ENCODE measurements around the gene SPATA31E1.

SPATA31E1 gene

DNA sequence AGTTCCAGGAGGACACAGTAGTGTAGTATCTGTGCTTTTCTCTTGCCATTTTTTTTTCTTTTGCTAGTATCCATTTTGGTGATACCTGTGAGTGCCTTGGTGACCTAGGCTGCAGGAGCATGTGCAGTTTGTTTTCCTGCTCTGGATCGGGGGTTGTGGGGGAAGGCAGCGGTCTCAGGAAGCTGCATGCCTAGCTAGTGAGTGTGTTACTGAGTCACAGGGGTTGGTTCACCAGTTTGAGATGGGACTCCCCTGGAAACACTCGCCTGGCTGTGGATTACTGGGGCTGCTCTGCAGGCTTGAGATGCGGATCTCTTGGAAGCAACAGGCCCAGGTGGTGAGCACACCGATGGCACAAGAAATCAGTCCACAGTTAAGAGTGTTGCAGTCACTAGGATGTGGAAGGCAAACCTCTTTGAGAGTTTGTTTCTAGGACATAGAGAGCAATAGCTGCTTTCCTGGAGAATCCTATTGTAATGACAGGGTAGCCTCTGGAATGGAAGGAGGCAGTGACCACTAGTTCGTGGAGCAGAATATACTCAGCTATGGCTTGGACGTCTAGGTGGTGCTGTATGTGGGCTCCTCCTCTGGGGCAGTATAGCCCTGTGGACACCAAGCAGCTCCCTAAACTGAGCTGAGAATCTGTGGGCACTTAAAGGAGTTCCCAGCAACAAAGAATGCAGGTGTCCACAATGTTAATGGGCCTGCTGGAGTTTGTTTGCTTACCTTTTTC, 20.0 kb upstream of the SPATA31E1 start:
- no peak for TF ChIP-seq ZNF384 (IDR thresholded peaks at IDR 0.05)
- TF ChIP-seq FOXA1 (IDR thresholded peaks at IDR 0.05) = no peak
- TF ChIP-seq FOXK2 (IDR thresholded peaks at IDR 0.05) = no peak
- TF ChIP-seq TARDBP (IDR thresholded peaks at IDR 0.05) = no peak
- TF ChIP-seq FOXM1 (IDR thresholded peaks at IDR 0.05; ENCODE audit: borderline replicate concordance) = no peak
- no peak for TF ChIP-seq SP1 (IDR thresholded peaks at IDR 0.05)
- no peak for TF ChIP-seq ARNT (IDR thresholded peaks at IDR 0.05)
- TF ChIP-seq L3MBTL2 (conservative IDR thresholded peaks at IDR 0.05) = no peak
- TF ChIP-seq SUZ12 (IDR thresholded peaks at IDR 0.05) = no peak
- no peak for TF ChIP-seq ELF4 (IDR thresholded peaks at IDR 0.05)
- TF ChIP-seq BHLHE40 (IDR thresholded peaks at IDR 0.05; ENCODE audit: borderline replicate concordance) = no peak
- no peak for TF ChIP-seq NFRKB (IDR thresholded peaks at IDR 0.05)
- no peak for TF ChIP-seq CTBP1 (IDR thresholded peaks at IDR 0.05; ENCODE audit: borderline replicate concordance)
- TF ChIP-seq, protein P1, sequence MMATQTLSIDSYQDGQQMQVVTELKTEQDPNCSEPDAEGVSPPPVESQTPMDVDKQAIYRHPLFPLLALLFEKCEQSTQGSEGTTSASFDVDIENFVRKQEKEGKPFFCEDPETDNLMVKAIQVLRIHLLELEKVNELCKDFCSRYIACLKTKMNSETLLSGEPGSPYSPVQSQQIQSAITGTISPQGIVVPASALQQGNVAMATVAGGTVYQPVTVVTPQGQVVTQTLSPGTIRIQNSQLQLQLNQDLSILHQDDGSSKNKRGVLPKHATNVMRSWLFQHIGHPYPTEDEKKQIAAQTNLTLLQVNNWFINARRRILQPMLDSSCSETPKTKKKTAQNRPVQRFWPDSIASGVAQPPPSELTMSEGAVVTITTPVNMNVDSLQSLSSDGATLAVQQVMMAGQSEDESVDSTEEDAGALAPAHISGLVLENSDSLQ (IDR thresholded peaks at IDR 0.05) = no peak
- TF ChIP-seq HDGF (IDR thresholded peaks at IDR 0.05; ENCODE audit: borderline replicate concordance) = no peak
- TF ChIP-seq LEF1 (IDR thresholded peaks at IDR 0.05; ENCODE audit: borderline replicate concordance) = no peak
- DNase-seq (ENCODE audit: extremely low spot score) = no peak
- POLR2A ChIA-PET = no interaction called here
- CTCF ChIA-PET = no interaction called here

DNA sequence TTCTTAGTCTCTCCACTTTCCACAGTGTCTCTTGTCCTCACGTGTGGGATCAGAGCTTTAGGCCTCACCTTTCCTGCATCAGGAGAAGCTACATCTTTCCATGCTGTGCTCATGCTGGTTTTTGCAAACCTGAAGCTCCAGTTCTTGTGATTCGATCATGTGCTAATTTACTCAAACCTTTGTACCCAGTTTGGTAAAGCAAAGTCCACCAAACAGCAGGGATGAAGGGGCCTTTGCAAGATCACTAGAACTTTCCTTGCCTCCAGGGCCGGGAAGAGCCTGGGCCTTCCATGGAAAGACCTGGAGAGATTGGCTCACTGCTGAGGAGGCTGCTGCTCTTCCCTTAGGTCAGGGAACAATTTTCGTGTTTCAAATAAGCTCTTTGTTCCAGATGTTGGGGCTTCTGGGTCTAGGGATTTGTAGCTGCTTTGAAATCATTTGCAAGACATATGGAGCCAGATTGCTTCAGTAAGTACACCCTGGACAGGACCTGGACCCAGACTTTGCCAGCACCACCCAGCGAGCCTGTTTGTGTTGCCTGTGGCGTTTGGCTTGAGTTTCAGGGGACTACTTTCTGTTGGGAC, 18.7 kb upstream of the SPATA31E1 start:
- ChIA-PET CTCF (no interaction called here), POLR2A (no interaction called here)
- TF ChIP-seq TARDBP (IDR thresholded peaks at IDR 0.05) (no peak), NFRKB (IDR thresholded peaks at IDR 0.05) (no peak), L3MBTL2 (conservative IDR thresholded peaks at IDR 0.05) (no peak), LEF1 (IDR thresholded peaks at IDR 0.05; ENCODE audit: borderline replicate concordance) (no peak), FOXK2 (IDR thresholded peaks at IDR 0.05) (no peak), ARNT (IDR thresholded peaks at IDR 0.05) (no peak), SP1 (IDR thresholded peaks at IDR 0.05) (no peak), FOXM1 (IDR thresholded peaks at IDR 0.05; ENCODE audit: borderline replicate concordance) (no peak), FOXA1 (IDR thresholded peaks at IDR 0.05) (no peak), SUZ12 (IDR thresholded peaks at IDR 0.05) (no peak), CTBP1 (IDR thresholded peaks at IDR 0.05; ENCODE audit: borderline replicate concordance) (no peak), BHLHE40 (IDR thresholded peaks at IDR 0.05; ENCODE audit: borderline replicate concordance) (no peak), HDGF (IDR thresholded peaks at IDR 0.05; ENCODE audit: borderline replicate concordance) (no peak), ELF4 (IDR thresholded peaks at IDR 0.05) (no peak), ZNF384 (IDR thresholded peaks at IDR 0.05) (no peak)
- TF ChIP-seq, protein P1 (IDR thresholded peaks at IDR 0.05) = no peak
- DNase-seq (ENCODE audit: extremely low spot score) = no peak

DNA sequence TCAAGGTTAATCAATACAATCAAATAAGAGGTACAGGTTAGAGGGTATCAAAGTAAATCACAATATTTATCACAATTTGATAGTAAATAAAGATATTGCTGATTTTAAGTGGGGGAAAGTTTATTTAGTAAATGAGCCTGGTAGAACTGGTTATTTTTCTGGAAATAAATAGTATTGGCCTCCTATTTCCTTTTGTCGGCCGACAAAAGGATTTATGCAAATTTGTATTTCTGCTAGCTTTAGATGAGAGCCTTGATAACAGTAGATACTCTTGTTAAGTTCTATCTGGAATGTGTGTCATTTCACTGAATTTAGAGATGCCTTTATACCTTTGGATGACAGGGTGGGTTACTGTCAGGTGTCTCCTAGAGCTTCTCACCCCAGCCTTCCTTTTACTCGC, 17.8 kb upstream of the SPATA31E1 start:
- TF ChIP-seq LEF1 (IDR thresholded peaks at IDR 0.05; ENCODE audit: borderline replicate concordance) (no peak), L3MBTL2 (conservative IDR thresholded peaks at IDR 0.05) (no peak), FOXA1 (IDR thresholded peaks at IDR 0.05) (no peak), TARDBP (IDR thresholded peaks at IDR 0.05) (no peak), ARNT (IDR thresholded peaks at IDR 0.05) (no peak), BHLHE40 (IDR thresholded peaks at IDR 0.05; ENCODE audit: borderline replicate concordance) (no peak), ELF4 (IDR thresholded peaks at IDR 0.05) (no peak), ZNF384 (IDR thresholded peaks at IDR 0.05) (no peak), FOXK2 (IDR thresholded peaks at IDR 0.05) (no peak), HDGF (IDR thresholded peaks at IDR 0.05; ENCODE audit: borderline replicate concordance) (no peak), SUZ12 (IDR thresholded peaks at IDR 0.05) (no peak), SP1 (IDR thresholded peaks at IDR 0.05) (no peak), NFRKB (IDR thresholded peaks at IDR 0.05) (no peak), CTBP1 (IDR thresholded peaks at IDR 0.05; ENCODE audit: borderline replicate concordance) (no peak), FOXM1 (IDR thresholded peaks at IDR 0.05; ENCODE audit: borderline replicate concordance) (no peak)
- TF ChIP-seq, protein P1 (IDR thresholded peaks at IDR 0.05) = no peak
- POLR2A ChIA-PET = no interaction called here
- DNase-seq (ENCODE audit: extremely low spot score) = no peak

DNA sequence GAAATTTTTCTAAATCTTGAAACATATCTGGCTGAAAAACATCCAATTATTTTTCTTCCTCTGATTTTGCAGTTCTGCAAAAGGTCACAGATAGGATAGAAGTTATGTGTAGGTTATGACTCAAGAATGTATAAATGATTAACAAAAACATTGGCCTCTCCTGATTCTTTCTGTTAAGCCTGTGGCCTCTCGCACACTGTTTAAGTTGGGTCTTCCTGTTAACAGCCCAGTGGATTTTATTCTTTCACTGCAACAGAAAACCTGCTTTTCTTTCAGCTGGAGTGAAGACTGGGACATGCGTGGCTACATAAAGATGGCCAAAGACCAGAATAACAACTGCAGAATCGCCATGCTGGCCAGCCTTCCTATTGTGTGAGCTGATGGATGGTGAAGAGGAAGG, 17.1 kb upstream of the SPATA31E1 start:
- no peak for DNase-seq (ENCODE audit: extremely low spot score)
- TF ChIP-seq BHLHE40 (IDR thresholded peaks at IDR 0.05; ENCODE audit: borderline replicate concordance) (no peak), NFRKB (IDR thresholded peaks at IDR 0.05) (no peak), FOXK2 (IDR thresholded peaks at IDR 0.05) (no peak), HDGF (IDR thresholded peaks at IDR 0.05; ENCODE audit: borderline replicate concordance) (no peak), FOXA1 (IDR thresholded peaks at IDR 0.05) (no peak), LEF1 (IDR thresholded peaks at IDR 0.05; ENCODE audit: borderline replicate concordance) (no peak), ZNF384 (IDR thresholded peaks at IDR 0.05) (no peak), ELF4 (IDR thresholded peaks at IDR 0.05) (no peak), L3MBTL2 (conservative IDR thresholded peaks at IDR 0.05) (no peak), SUZ12 (IDR thresholded peaks at IDR 0.05) (no peak), FOXM1 (IDR thresholded peaks at IDR 0.05; ENCODE audit: borderline replicate concordance) (no peak), SP1 (IDR thresholded peaks at IDR 0.05) (no peak)
- TF ChIP-seq, protein P1 (IDR thresholded peaks at IDR 0.05) = no peak
- ChIA-PET CTCF (no interaction called here), POLR2A (no interaction called here)

More for the DNA sequence above, 17.8 kb upstream of the SPATA31E1 start:
- CTCF ChIA-PET = no interaction called here

DNA sequence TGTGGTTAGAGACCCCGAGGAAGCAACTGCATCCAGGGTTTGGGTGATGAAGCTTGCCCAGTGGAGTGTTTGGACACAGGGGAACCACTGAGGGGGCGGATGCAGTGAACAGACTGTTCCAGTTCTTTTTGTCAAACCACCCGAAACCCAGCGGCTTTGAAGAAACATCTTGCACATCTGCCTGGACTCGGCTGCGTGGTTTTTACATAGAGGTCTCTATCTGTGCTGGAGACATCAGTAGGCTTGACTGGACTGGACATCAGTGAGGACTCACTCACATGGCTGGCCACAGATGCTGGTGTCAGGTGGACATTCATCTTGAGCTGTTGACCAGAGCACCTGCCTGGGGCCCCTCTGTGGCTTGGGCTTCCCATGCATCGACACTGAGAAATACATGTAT, 15.3 kb upstream of the SPATA31E1 start:
- DNase-seq (ENCODE audit: extremely low spot score) = no peak
- ChIA-PET POLR2A (interaction anchor here (0.8 kb wide), 1 partner anchor 141 kb away, joined by 3 read pairs; the partner anchor contains the start of gene CTSL), CTCF (no interaction called here)

More for the DNA sequence above, 15.3 kb upstream of the SPATA31E1 start:
- TF ChIP-seq FOXM1 (IDR thresholded peaks at IDR 0.05; ENCODE audit: borderline replicate concordance) (no peak), FOXK2 (IDR thresholded peaks at IDR 0.05) (no peak), HDGF (IDR thresholded peaks at IDR 0.05; ENCODE audit: borderline replicate concordance) (no peak), BHLHE40 (IDR thresholded peaks at IDR 0.05; ENCODE audit: borderline replicate concordance) (no peak), LEF1 (IDR thresholded peaks at IDR 0.05; ENCODE audit: borderline replicate concordance) (no peak), SP1 (IDR thresholded peaks at IDR 0.05) (no peak), ARNT (IDR thresholded peaks at IDR 0.05) (no peak), SUZ12 (IDR thresholded peaks at IDR 0.05) (no peak), FOXA1 (IDR thresholded peaks at IDR 0.05) (no peak), TARDBP (IDR thresholded peaks at IDR 0.05) (no peak), L3MBTL2 (conservative IDR thresholded peaks at IDR 0.05) (no peak), ELF4 (IDR thresholded peaks at IDR 0.05) (no peak)
- TF ChIP-seq, protein P1 (IDR thresholded peaks at IDR 0.05) = no peak
